ENCODE measurements around the gene NANP.

GRCh38 chr20:25644814-25645213 is 21.0 kb upstream of the NANP start:
- TF ChIP-seq CTCF (conservative IDR thresholded peaks at IDR 0.05; ENCODE audit: low read length): no peak
- no peak for TF ChIP-seq EZH2phosphoT487 (IDR thresholded peaks at IDR 0.05; ENCODE audit: borderline replicate concordance)

Data from Loucy (cell line).